Activated T-helper 9 cell treated with anti-CD3 and anti-CD28 coated beads, Interleukin-2, amount 50 U/mL, for 16 hours (primary cell): ENCODE measurements around the gene HOXB4.

ENCODE experiments used
- DNase-seq: peaks from one replicate; pipeline ENCODE4 v3.0.0-alpha.2; 2020; ENCODE audit warnings: low read depth

The HOXB4 gene

GRCh38 chr17:48571826-48572417 is 6.2 kb downstream of the HOXB4 start:
- DNase-seq: no peak

- no peak for DNase-seq
Observed at GRCh38 chr17:48571024-48571818, 6.9 kb downstream of the HOXB4 start.

- no peak for DNase-seq
Observed at GRCh38 chr17:48570325-48571023, 7.7 kb downstream of the HOXB4 start.

- no peak for DNase-seq
Observed at GRCh38 chr17:48569674-48570324, 8.4 kb downstream of the HOXB4 start.

GRCh38 chr17:48569240-48569582 is 8.9 kb downstream of the HOXB4 start:
- DNase-seq: no peak

GRCh38 chr17:48568499-48569239 is 9.5 kb downstream of the HOXB4 start:
- no peak for DNase-seq

GRCh38 chr17:48567646-48568354 is 10.3 kb downstream of the HOXB4 start:
- no peak for DNase-seq

- DNase-seq: no peak
Observed at GRCh38 chr17:48567209-48567608, 10.9 kb downstream of the HOXB4 start.

- no peak for DNase-seq
Observed at GRCh38 chr17:48566717-48567116, 11.4 kb downstream of the HOXB4 start.

- DNase-seq: no peak
Observed at GRCh38 chr17:48565925-48566710, 12.0 kb downstream of the HOXB4 start.

- DNase-seq: no peak
Observed at GRCh38 chr17:48565022-48565554, 13.1 kb downstream of the HOXB4 start.

- no peak for DNase-seq
Observed at GRCh38 chr17:48564188-48565021, 13.7 kb downstream of the HOXB4 start.

- DNase-seq: no peak
Observed at GRCh38 chr17:48563867-48564187, 14.3 kb downstream of the HOXB4 start.

GRCh38 chr17:48563385-48563838 is 14.7 kb downstream of the HOXB4 start:
- no peak for DNase-seq

- no peak for DNase-seq
Observed at GRCh38 chr17:48562934-48563333, 15.2 kb downstream of the HOXB4 start.

GRCh38 chr17:48561884-48562810 is 16.0 kb downstream of the HOXB4 start:
- DNase-seq: no peak

- no peak for DNase-seq
Observed at GRCh38 chr17:48559840-48560817, 18.0 kb downstream of the HOXB4 start.
